ENCODE measurements around the gene PGLYRP3. TPM values are rescaled to one million over a fixed set of nuclear protein-coding genes. Genes with fewer than 3 reads are reported as not detected.

PGLYRP3 gene
- polyA plus RNA-seq, 1 donor from 2014 or later = not detected

DNA sequence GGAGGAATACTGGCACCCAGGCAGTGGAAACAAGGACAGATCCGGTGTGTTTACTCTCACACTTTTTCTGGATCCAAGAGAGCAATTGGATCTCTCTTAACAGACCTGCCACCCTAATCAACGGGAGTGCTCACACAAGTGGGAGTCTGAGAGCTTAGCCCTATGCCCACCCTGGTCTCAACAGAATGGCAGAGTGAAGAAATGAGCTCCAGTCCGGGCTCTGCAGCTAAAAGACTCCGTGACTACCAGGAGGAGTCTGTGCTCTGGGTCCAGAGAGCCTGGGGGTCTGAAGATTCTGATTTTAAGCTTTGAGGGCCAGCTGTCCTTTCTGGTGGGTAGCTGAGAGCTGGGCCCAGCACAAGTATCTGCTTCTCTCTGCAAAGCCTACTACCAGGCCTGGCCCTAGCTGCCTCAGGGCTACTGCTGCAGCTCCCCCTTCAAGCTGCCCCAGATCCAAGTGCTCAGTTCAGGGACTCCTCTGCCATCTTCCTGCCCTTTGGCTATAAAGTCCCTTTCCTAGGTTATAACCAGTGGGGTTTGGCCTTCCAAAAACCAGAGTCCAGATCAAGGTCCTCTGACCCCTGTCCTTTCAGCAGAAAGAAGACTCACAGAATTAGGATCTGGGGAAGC, 48.8 kb upstream of the PGLYRP3 start:
- Histone ChIP-seq H3K79me2 (replicated peaks; ENCODE audit: insufficient read depth, low read length) (no peaks in the 10 kb centered on the region), H2AFZ (ENCODE audit: low read depth, low read length) (no peak overlapping the region), H3K27ac (ENCODE audit: low read length) (no peak overlapping the region), H3K36me3 (ENCODE audit: insufficient read depth, low read length) (no peaks in the 10 kb centered on the region), H3K4me2 (ENCODE audit: low read length) (no peak overlapping the region), H3K9ac (ENCODE audit: low read length) (no peak overlapping the region), H3K9me2 (ENCODE audit: insufficient read depth, low read length) (no peaks in the 10 kb centered on the region), H3K9me3 (ENCODE audit: low read length) (no peaks in the 10 kb centered on the region), H4K20me1 (ENCODE audit: insufficient read depth) (no peaks in the 10 kb centered on the region), H3F3A (ENCODE audit: insufficient read depth, low read length, poor library complexity, severe bottlenecking) (no peaks in the 10 kb centered on the region), H3K4me3 (ENCODE audit: low read length) (no peak overlapping the region), H3K27me3 (ENCODE audit: insufficient read depth, low read depth, low read length) (no peaks in the 10 kb centered on the region)
- no peak for TF ChIP-seq EP300 (conservative IDR thresholded peaks at IDR 0.05; ENCODE audit: poor library complexity, severe bottlenecking)
- no peak for TF ChIP-seq EZH2 (IDR thresholded peaks at IDR 0.05; ENCODE audit: borderline replicate concordance, insufficient read depth, low read length, poor library complexity, severe bottlenecking)
- TF ChIP-seq, protein P1, sequence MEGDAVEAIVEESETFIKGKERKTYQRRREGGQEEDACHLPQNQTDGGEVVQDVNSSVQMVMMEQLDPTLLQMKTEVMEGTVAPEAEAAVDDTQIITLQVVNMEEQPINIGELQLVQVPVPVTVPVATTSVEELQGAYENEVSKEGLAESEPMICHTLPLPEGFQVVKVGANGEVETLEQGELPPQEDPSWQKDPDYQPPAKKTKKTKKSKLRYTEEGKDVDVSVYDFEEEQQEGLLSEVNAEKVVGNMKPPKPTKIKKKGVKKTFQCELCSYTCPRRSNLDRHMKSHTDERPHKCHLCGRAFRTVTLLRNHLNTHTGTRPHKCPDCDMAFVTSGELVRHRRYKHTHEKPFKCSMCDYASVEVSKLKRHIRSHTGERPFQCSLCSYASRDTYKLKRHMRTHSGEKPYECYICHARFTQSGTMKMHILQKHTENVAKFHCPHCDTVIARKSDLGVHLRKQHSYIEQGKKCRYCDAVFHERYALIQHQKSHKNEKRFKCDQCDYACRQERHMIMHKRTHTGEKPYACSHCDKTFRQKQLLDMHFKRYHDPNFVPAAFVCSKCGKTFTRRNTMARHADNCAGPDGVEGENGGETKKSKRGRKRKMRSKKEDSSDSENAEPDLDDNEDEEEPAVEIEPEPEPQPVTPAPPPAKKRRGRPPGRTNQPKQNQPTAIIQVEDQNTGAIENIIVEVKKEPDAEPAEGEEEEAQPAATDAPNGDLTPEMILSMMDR (IDR thresholded peaks at IDR 0.05; ENCODE audit: poor library complexity, severe bottlenecking) = no peak
- no peak for TF ChIP-seq MXI1 (conservative IDR thresholded peaks at IDR 0.05; ENCODE audit: poor library complexity, severe bottlenecking)
- TF ChIP-seq POLR2AphosphoS5 (IDR thresholded peaks at IDR 0.05) = no peak
- TF ChIP-seq SMC3 (conservative IDR thresholded peaks at IDR 0.05; ENCODE audit: poor library complexity) = no peak
- TF ChIP-seq TAF1 (IDR thresholded peaks at IDR 0.05; ENCODE audit: low read depth) = no peak
- no peak for TF ChIP-seq RAD21 (conservative IDR thresholded peaks at IDR 0.05)
- TF ChIP-seq, protein P2, sequence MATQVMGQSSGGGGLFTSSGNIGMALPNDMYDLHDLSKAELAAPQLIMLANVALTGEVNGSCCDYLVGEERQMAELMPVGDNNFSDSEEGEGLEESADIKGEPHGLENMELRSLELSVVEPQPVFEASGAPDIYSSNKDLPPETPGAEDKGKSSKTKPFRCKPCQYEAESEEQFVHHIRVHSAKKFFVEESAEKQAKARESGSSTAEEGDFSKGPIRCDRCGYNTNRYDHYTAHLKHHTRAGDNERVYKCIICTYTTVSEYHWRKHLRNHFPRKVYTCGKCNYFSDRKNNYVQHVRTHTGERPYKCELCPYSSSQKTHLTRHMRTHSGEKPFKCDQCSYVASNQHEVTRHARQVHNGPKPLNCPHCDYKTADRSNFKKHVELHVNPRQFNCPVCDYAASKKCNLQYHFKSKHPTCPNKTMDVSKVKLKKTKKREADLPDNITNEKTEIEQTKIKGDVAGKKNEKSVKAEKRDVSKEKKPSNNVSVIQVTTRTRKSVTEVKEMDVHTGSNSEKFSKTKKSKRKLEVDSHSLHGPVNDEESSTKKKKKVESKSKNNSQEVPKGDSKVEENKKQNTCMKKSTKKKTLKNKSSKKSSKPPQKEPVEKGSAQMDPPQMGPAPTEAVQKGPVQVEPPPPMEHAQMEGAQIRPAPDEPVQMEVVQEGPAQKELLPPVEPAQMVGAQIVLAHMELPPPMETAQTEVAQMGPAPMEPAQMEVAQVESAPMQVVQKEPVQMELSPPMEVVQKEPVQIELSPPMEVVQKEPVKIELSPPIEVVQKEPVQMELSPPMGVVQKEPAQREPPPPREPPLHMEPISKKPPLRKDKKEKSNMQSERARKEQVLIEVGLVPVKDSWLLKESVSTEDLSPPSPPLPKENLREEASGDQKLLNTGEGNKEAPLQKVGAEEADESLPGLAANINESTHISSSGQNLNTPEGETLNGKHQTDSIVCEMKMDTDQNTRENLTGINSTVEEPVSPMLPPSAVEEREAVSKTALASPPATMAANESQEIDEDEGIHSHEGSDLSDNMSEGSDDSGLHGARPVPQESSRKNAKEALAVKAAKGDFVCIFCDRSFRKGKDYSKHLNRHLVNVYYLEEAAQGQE (IDR thresholded peaks at IDR 0.05; ENCODE audit: borderline replicate concordance) = no peak

DNA sequence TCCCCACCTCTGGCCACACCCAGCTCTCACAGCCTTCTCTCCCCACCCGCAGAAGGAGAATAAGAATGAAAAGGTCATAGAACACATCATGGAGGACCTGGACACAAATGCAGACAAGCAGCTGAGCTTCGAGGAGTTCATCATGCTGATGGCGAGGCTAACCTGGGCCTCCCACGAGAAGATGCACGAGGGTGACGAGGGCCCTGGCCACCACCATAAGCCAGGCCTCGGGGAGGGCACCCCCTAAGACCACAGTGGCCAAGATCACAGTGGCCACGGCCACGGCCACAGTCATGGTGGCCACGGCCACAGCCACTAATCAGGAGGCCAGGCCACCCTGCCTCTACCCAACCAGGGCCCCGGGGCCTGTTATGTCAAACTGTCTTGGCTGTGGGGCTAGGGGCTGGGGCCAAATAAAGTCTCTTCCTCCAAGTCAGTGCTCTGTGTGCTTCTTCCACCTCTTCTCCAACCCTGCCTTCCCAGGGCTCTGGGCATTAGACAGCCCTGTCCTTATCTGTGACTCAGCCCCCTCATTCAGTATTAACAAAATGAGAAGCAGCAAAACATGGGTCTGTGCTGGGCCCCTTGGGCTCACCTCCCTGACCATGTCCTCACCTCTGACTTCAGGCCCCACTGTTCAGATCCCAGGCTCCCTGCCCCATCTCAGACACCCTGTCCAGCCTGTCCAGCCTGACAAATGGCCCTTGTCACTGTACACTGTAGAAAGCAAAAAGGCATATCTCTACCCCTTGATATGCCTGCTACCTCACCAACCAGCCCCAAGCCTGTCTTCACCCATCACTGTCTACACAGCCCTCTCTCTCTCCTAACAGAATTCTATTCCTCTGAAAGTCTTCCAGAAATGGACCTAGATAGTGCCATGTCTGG, 48.1 kb upstream of the PGLYRP3 start:
- Histone ChIP-seq H2AFZ (ENCODE audit: low read depth, low read length) (no peak overlapping the region), H3K9me3 (ENCODE audit: low read length) (no peaks in the 10 kb centered on the region), H3K79me2 (replicated peaks; ENCODE audit: insufficient read depth, low read length) (no peaks in the 10 kb centered on the region), H3F3A (ENCODE audit: insufficient read depth, low read length, poor library complexity, severe bottlenecking) (no peaks in the 10 kb centered on the region), H4K20me1 (ENCODE audit: insufficient read depth) (no peaks in the 10 kb centered on the region), H3K27me3 (ENCODE audit: insufficient read depth, low read depth, low read length) (no peaks in the 10 kb centered on the region), H3K4me2 (ENCODE audit: low read length) (no peak overlapping the region), H3K4me3 (ENCODE audit: low read length) (no peak overlapping the region), H3K27ac (ENCODE audit: low read length) (no peak overlapping the region), H3K9ac (ENCODE audit: low read length) (no peak overlapping the region), H3K36me3 (ENCODE audit: insufficient read depth, low read length) (no peaks in the 10 kb centered on the region), H3K9me2 (ENCODE audit: insufficient read depth, low read length) (no peaks in the 10 kb centered on the region)
- TF ChIP-seq POLR2AphosphoS5 (IDR thresholded peaks at IDR 0.05) (no peak), SMC3 (conservative IDR thresholded peaks at IDR 0.05; ENCODE audit: poor library complexity) (no peak), RAD21 (conservative IDR thresholded peaks at IDR 0.05) (no peak), EZH2 (IDR thresholded peaks at IDR 0.05; ENCODE audit: borderline replicate concordance, insufficient read depth, low read length, poor library complexity, severe bottlenecking) (no peak), EP300 (conservative IDR thresholded peaks at IDR 0.05; ENCODE audit: poor library complexity, severe bottlenecking) (no peak), MXI1 (conservative IDR thresholded peaks at IDR 0.05; ENCODE audit: poor library complexity, severe bottlenecking) (no peak), TAF1 (IDR thresholded peaks at IDR 0.05; ENCODE audit: low read depth) (no peak)
- TF ChIP-seq, protein P1 (IDR thresholded peaks at IDR 0.05; ENCODE audit: poor library complexity, severe bottlenecking) = no peak
- TF ChIP-seq, protein P2 (IDR thresholded peaks at IDR 0.05; ENCODE audit: borderline replicate concordance) = no peak
